Measurements from ENCODE around the gene C11orf24. TPM values are rescaled to one million over a fixed set of nuclear protein-coding genes. Genes with fewer than 3 reads are reported as not detected.
A peak's percentile ranks its signal among the peaks of the same experiment; 100 is the strongest.

Gene C11orf24
- total and polyA plus RNA-seq, 9 of the 15 experiments (the other 6 are each of a cell fraction or from before 2014, with no cell fraction given), result 2.0 to 65.2 (median 32.5) TPM

- TF ChIP-seq REST (IDR thresholded peaks at IDR 0.05; ENCODE audit: borderline replicate concordance), result peak; percentile 91
- TF ChIP-seq REST (CRISPR knock-in tag; IDR thresholded peaks at IDR 0.05; ENCODE audit: low read depth), result no peak
- TF ChIP-seq KDM2B (CRISPR knock-in tag; IDR thresholded peaks at IDR 0.05), result no peak
- no peak for TF ChIP-seq ZZZ3 (IDR thresholded peaks at IDR 0.05)
- TF ChIP-seq DACH1 (IDR thresholded peaks at IDR 0.05; ENCODE audit: partially characterized antibody), result peak; percentile 70
- no peak for TF ChIP-seq ID3 (CRISPR knock-in tag; IDR thresholded peaks at IDR 0.05)
- no peak for TF ChIP-seq ID3 (tag; IDR thresholded peaks at IDR 0.05)
- no peak for TF ChIP-seq ZNF347 (CRISPR knock-in tag; IDR thresholded peaks at IDR 0.05; ENCODE audit: low read depth)
- no peak for TF ChIP-seq ASH1L (IDR thresholded peaks at IDR 0.05; ENCODE audit: borderline replicate concordance, low read depth, partially characterized antibody)
- no peak for TF ChIP-seq HMGN3 (IDR thresholded peaks at IDR 0.05; ENCODE audit: borderline replicate concordance, extremely low read depth, insufficient read length, low read depth, low read length)
- no peak for TF ChIP-seq SMAD3 (CRISPR knock-in tag; conservative IDR thresholded peaks at IDR 0.05)
- no peak for TF ChIP-seq HDAC3 (IDR thresholded peaks at IDR 0.05; ENCODE audit: borderline replicate concordance, partially characterized antibody)
- TF ChIP-seq ETV5 (CRISPR knock-in tag; IDR thresholded peaks at IDR 0.05; ENCODE audit: low read depth), result no peak
- TF ChIP-seq NEUROD1 (IDR thresholded peaks at IDR 0.05; ENCODE audit: borderline replicate concordance, low read depth, low read length, partially characterized antibody), result peak; percentile 24
- TF ChIP-seq TARDBP (IDR thresholded peaks at IDR 0.05), result 0 out of 2 replicates have a peak, but pooled peaks have one; percentile 32
- peak; percentile 29; the same call in 1 of the 2 replicates for TF ChIP-seq HCFC1 (IDR thresholded peaks at IDR 0.05; ENCODE audit: low read depth, low read length)
- TF ChIP-seq TBL1XR1 (IDR thresholded peaks at IDR 0.05; ENCODE audit: low read length in 2 of 2), result peak in 1 of 2 experiments; percentile 50; a peak in 1 of 4 replicates
- TF ChIP-seq RB1 (IDR thresholded peaks at IDR 0.05; ENCODE audit: low read depth), result peak; percentile 93
- TF ChIP-seq PTBP1 (IDR thresholded peaks at IDR 0.05; ENCODE audit: low read depth, low read length), result 0 out of 2 replicates have a peak, but pooled peaks have one; percentile 16
- TF ChIP-seq MCM7 (IDR thresholded peaks at IDR 0.05), result no peak
- no peak; the same call in 1 of the 2 replicates for TF ChIP-seq GABPB1 (CRISPR knock-in tag; IDR thresholded peaks at IDR 0.05)
Measured at GRCh38 chr11:68297812-68298658, 26.3 kb upstream of the C11orf24 start (continued).
